Peyer's patch (tissue), 4 donors: ENCODE results near the gene ICE1.

ENCODE experiments used
- POLR2A ChIP-seq, 2 donors: fragments of 450-650 bp; IDR thresholded peaks; one replicate each; pipeline ENCODE4 v1.5.1; 2017; ENCODE audit warnings: antibody characterized with exemption in 2 of 2, mild to moderate bottlenecking in 2 of 2, moderate library complexity in 2 of 2
- TF ChIP-seq, protein P1 (sequence below), 6 experiments: fragments of 450-650 bp in 4 of 6; fragments of 200-600 bp in 2 of 6; sonication (generic) in 1 of 6; IDR thresholded peaks; one replicate each; pipeline ENCODE4 v1.5.1; 2017 to 2019; ENCODE audit warnings: antibody characterized with exemption in 6 of 6, mild to moderate bottlenecking in 3 of 6, moderate library complexity in 1 of 6

DNA sequence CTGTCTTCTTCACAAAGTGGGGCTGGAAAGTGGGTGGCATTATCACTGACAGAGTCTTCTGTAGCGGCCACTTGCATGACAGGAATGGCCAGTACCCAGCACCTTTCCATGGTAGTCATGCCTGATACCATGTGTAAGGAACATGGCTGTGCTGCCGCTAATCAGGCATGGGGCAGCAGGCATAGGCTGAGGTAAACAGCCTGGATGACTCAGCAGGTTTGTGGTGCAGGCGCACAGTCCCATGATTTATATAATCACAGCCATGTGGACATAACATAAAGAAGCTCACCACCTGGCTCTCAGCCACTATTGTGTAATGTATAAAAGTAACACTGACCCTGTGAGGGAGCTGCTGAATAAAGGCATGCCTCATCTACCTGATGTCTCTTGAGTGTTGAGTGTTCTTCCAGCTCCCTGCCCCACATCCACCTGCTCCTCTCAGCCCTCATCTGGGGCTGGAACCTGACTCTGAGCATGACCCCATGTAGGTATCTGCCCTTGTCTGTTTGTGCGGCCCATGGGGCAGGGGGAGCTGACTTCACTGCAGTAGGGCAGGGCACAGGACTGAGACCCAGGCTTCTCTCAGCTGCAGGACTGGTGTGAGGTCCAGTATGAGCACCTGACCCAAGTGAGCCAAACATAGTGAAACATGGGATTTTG lies 13.2 kb upstream of the ICE1 start:
- TF ChIP-seq, protein P1, sequence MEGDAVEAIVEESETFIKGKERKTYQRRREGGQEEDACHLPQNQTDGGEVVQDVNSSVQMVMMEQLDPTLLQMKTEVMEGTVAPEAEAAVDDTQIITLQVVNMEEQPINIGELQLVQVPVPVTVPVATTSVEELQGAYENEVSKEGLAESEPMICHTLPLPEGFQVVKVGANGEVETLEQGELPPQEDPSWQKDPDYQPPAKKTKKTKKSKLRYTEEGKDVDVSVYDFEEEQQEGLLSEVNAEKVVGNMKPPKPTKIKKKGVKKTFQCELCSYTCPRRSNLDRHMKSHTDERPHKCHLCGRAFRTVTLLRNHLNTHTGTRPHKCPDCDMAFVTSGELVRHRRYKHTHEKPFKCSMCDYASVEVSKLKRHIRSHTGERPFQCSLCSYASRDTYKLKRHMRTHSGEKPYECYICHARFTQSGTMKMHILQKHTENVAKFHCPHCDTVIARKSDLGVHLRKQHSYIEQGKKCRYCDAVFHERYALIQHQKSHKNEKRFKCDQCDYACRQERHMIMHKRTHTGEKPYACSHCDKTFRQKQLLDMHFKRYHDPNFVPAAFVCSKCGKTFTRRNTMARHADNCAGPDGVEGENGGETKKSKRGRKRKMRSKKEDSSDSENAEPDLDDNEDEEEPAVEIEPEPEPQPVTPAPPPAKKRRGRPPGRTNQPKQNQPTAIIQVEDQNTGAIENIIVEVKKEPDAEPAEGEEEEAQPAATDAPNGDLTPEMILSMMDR (IDR thresholded peaks at IDR 0.05): no peak
- no peak for TF ChIP-seq POLR2A (IDR thresholded peaks at IDR 0.05)
